OCI-LY3 (cell line): ENCODE results near the gene TOMM40.

ENCODE experiments used
- H2AFZ ChIP-seq: fragments of 200-600, 300-600 bp; shearing (Covaris generic); 2 replicates; pipeline ENCODE4 v1.6.0; 2014; ENCODE audit warnings: antibody characterized with exemption, low read depth, low read length
- H3K27ac ChIP-seq: fragments of 200-600, 300-600 bp; sonication (generic); 2 replicates; pipeline ENCODE4 v1.5.1; 2014; ENCODE audit warnings: mild to moderate bottlenecking, low read length, moderate library complexity, mixed read lengths
- H3K27me3 ChIP-seq: fragments of 200-600, 300-600 bp; sonication (generic); 2 replicates; pipeline ENCODE4 v1.6.1; 2014; ENCODE audit warnings: low read depth, low read length, mixed read lengths
- H3K36me3 ChIP-seq: fragments of 200-600, 300-600 bp; sonication (generic); replicated peaks from 2 replicates; pipeline ENCODE3; 2014; ENCODE audit warnings: low read depth, low read length, mixed read lengths
- H3K4me1 ChIP-seq: fragments of 300-600, 200-600 bp; sonication (generic); 2 replicates; pipeline ENCODE4 v1.6.1; 2014; ENCODE audit warnings: low read length, mixed read lengths
- H3K4me2 ChIP-seq: fragments of 200-600, 300-600 bp; sonication (generic); 2 replicates; pipeline ENCODE4 v1.6.1; 2014; ENCODE audit warnings: low read length, mixed read lengths
- H3K4me3 ChIP-seq: fragments of 300-600, 200-600 bp; sonication (generic); 2 replicates; pipeline ENCODE4 v1.5.1; 2014; ENCODE audit warnings: antibody characterized with exemption, mild to moderate bottlenecking, low read length, moderate library complexity
- H3K79me2 ChIP-seq: fragments of 300-600, 200-600 bp; shearing (Covaris generic); 2 replicates; pipeline ENCODE4 v1.6.1; 2014; ENCODE audit warnings: mild to moderate bottlenecking, low read length, mixed read lengths
- H3K9ac ChIP-seq: fragments of 300-600, 200-600 bp; shearing (Covaris generic); 2 replicates; pipeline ENCODE4 v1.6.0; 2014; ENCODE audit warnings: mild to moderate bottlenecking, low read length, moderate library complexity
- H3K9me3 ChIP-seq: fragments of 200-600, 300-600 bp; shearing (Covaris generic); 2 replicates; pipeline ENCODE4 v1.6.1; 2014; ENCODE audit warnings: low read length, mixed read lengths; ENCODE audit not compliant: insufficient read depth
- H4K20me1 ChIP-seq: fragments of 200-600, 300-600 bp; sonication (generic); 2 replicates; pipeline ENCODE4 v1.6.1; 2016; ENCODE audit warnings: low read length, mixed read lengths; ENCODE audit not compliant: insufficient read depth
- CTCF ChIP-seq: fragments of 200-600, 300-600 bp; sonication (generic); IDR thresholded peaks from 2 replicates; pipeline ENCODE4 v1.5.1; 2014; ENCODE audit warnings: antibody characterized with exemption, low read length, low read depth
- EZH2phosphoT487 ChIP-seq: fragments of 200-600 bp; shearing (Covaris generic); IDR thresholded peaks from 2 replicates; pipeline ENCODE4 v1.6.1; 2018; ENCODE audit warnings: antibody characterized with exemption, mixed run types, low read depth

TOMM40 gene

GRCh38 chr19:44931541-44931940 lies 40.5 kb downstream of the TOMM40 start:
- Histone ChIP-seq H2AFZ (no peak overlapping the region), H3K79me2 (no peaks in the 10 kb centered on the region), H3K9me3 (no peaks in the 10 kb centered on the region), H3K27ac (no peak overlapping the region), H3K27me3 (0 out of 2 replicates have a peak, but pooled peaks cover 4% of the 10 kb centered on the region), H3K4me3 (no peak overlapping the region), H4K20me1 (no peaks in the 10 kb centered on the region), H3K4me2 (no peak overlapping the region), H3K36me3 (no peaks in the 10 kb centered on the region), H3K9ac (no peak overlapping the region), H3K4me1 (no peaks in the 10 kb centered on the region)
- TF ChIP-seq CTCF, result no peak
- no peak for TF ChIP-seq EZH2phosphoT487

DNA sequence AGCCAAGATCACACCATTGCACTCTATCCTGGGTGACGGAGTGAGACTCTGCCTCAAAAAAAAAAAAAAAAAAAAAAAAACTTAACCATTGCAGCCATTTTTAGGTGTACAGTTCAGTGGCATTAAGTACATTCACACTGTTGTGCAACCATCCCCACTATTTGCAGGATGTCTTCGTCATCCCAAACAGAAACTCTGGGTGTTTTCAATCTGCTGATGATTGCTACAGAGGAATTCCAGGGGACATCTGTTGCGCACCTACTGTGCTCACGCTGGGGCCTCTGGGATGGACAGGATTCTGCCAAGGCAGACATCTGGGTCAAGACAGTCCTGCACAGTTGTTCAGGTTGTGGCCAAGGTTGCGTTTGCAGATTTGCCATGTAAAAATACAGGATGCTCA lies 48.6 kb downstream of the TOMM40 start:
- no peaks in the 10 kb centered on the region for H3K9me3 ChIP-seq
- H4K20me1 ChIP-seq, result no peaks in the 10 kb centered on the region
- no peak overlapping the region for H3K4me3 ChIP-seq
- H3K4me1 ChIP-seq, result peaks cover 5% of the 10 kb centered on the region; the same call in 1 of the 2 replicates
- H3K79me2 ChIP-seq, result no peaks in the 10 kb centered on the region
- H3K4me2 ChIP-seq, result no peak overlapping the region
- H2AFZ ChIP-seq, result no peak overlapping the region
- no peak overlapping the region for H3K27ac ChIP-seq
- H3K36me3 ChIP-seq, result no peaks in the 10 kb centered on the region
- TF ChIP-seq CTCF (no peak), EZH2phosphoT487 (no peak)
- H3K9ac ChIP-seq, result no peak overlapping the region
- 0 out of 2 replicates have a peak, but pooled peaks cover 3% of the 10 kb centered on the region for H3K27me3 ChIP-seq

DNA sequence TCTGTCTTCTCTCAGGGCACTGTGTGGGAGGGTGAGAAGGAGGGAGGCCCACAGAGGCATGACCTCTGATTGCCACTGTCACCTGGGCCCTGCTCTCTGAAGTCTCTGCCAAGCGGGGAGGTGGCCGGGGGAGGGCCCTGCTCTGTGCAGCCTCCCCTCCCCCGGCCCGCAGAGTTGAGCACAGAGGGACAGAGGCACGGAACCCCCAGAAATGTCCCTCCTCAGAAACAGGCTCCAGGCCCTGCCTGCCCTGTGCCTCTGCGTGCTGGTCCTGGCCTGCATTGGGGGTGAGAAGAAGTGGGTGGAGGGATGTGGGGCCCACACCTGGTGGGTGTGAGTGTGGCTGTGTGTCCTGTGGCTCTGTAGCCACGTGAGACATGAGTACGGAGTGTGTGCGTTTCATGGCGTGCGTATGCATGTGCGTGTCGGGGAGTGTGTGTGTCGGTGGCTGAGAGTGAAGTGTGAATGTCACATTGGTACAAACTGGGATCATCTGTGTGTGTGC lies 51.1 kb downstream of the TOMM40 start, which contains the start of gene APOC4:
Gene APOC4 (plus strand): TSS at position 171 of the 505 bp plus-strand sequence. CDS start 41 bp downstream, at position 212.
- H3K79me2 ChIP-seq, result no peaks in the 10 kb centered on the region
- no peak within 1 kb of the TSS for H3K27ac ChIP-seq
- no peaks in the 10 kb centered on the region for H4K20me1 ChIP-seq
- H3K36me3 ChIP-seq, result no peaks in the 10 kb centered on the region
- no peak within 1 kb of the TSS for H3K4me2 ChIP-seq
- H3K27me3 ChIP-seq, result no peaks in the 10 kb centered on the region
- peaks cover 5% of the 10 kb centered on the region; the same call in 1 of the 2 replicates for H3K4me1 ChIP-seq
- H3K4me3 ChIP-seq, result no peak within 1 kb of the TSS
- TF ChIP-seq EZH2phosphoT487 (no peak), CTCF (no peak)
- H3K9me3 ChIP-seq, result no peaks in the 10 kb centered on the region
- no peak within 1 kb of the TSS for H2AFZ ChIP-seq
- no peak within 1 kb of the TSS for H3K9ac ChIP-seq

- Histone ChIP-seq H3K4me1 (peaks cover 5% of the 10 kb centered on the region; the same call in 1 of the 2 replicates), H2AFZ (peak overlapping the region; percentile 69), H3K4me3 (no peak overlapping the region), H3K79me2 (no peaks in the 10 kb centered on the region), H3K9ac (no peak overlapping the region), H3K27me3 (no peaks in the 10 kb centered on the region), H3K9me3 (no peaks in the 10 kb centered on the region), H4K20me1 (no peaks in the 10 kb centered on the region), H3K4me2 (peak overlapping the region; percentile 15), H3K27ac (no peak overlapping the region), H3K36me3 (no peaks in the 10 kb centered on the region)
- TF ChIP-seq CTCF (no peak), EZH2phosphoT487 (no peak)
Observed at GRCh38 chr19:44943801-44944249, 52.8 kb downstream of the TOMM40 start.
